Muscle layer of duodenum (tissue), 2 donors: Measurements from ENCODE around the gene CIROP.

Source experiments
- H3K27ac ChIP-seq: one replicate; pipeline ENCODE4 v1.7.0; 2013; ENCODE audit warnings: mild to moderate bottlenecking, low read length
- H3K27me3 ChIP-seq: one replicate; pipeline ENCODE4 v1.7.0; 2013; ENCODE audit warnings: low read depth, mild to moderate bottlenecking, control low read depth, low read length
- H3K36me3 ChIP-seq, 2 donors: one replicate each; pipeline ENCODE4 v1.7.0; 2013; ENCODE audit warnings: low read length in 2 of 2, control low read depth in 1 of 2, mild to moderate bottlenecking in 1 of 2; ENCODE audit not compliant: insufficient read depth in 2 of 2, control insufficient read depth in 1 of 2
- H3K4me1 ChIP-seq, 2 donors: one replicate each; pipeline ENCODE4 v1.7.0; 2013; ENCODE audit warnings: low read length in 2 of 2, mild to moderate bottlenecking in 2 of 2, control low read depth in 1 of 2, moderate library complexity in 1 of 2; ENCODE audit not compliant: insufficient read depth in 2 of 2, control insufficient read depth in 1 of 2
- H3K4me3 ChIP-seq, 2 donors: one replicate each; pipeline ENCODE4 v1.7.0; 2013; ENCODE audit warnings: low read length in 2 of 2, low read depth in 1 of 2, mild to moderate bottlenecking in 1 of 2
- H3K9me3 ChIP-seq, 2 donors: one replicate each; pipeline ENCODE4 v1.7.0; 2013; ENCODE audit warnings: low read length in 2 of 2, control low read depth in 1 of 2, mild to moderate bottlenecking in 1 of 2; ENCODE audit not compliant: control insufficient read depth in 1 of 2
- donor health status: healthy.

The CIROP gene

DNA sequence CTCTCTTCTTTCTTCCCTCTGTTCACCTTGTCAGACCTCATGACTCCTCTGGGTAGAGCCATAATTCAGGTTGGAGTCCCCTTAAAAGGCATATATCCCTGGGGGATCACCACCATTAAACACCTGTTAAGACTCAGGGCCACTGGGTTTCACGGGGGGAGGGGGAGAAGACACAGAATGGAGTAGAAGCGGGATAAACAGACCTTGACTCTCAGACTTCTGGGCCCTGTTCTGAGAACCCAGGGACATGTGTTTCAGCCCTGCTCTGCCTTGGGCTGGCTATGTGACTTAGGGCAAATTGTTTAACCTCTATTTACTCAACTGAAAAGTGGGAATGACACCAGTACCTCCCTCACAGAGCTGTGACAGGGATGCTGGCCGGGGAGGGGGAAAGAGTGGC lies 52.1 kb downstream of the CIROP start:
- H3K36me3 ChIP-seq = no peaks in the 10 kb centered on the region
- no peaks in the 10 kb centered on the region for H3K27me3 ChIP-seq
- no peaks in the 10 kb centered on the region for H3K9me3 ChIP-seq
- H3K4me3 ChIP-seq = no peak overlapping the region
- H3K4me1 ChIP-seq = peaks cover 9 to 20% of the 10 kb centered on the region in 2 donors
- no peak overlapping the region for H3K27ac ChIP-seq

DNA sequence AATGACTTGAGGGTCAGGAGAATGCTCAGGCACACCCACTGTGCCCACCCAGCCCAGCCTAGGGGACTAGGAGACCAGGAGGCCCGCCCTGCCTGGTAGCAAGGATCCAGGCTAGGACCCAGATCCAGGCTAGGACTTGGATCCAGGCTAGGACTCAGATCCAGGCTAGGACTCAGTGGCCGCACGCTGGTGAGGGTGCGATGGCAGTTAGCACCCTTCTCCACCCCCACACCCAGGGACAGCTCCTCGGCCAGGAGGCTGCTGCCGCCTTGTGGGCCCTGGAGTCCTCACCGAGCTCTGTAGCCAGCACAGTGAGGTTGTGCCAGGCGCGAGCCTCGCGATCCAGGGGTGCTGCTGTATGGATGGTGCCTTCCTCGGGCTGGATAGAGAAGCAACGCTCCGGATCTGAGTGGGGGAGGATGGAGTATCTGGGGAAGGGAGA lies 52.6 kb downstream of the CIROP start:
- H3K36me3 ChIP-seq = no peaks in the 10 kb centered on the region
- no peak overlapping the region for H3K4me3 ChIP-seq
- no peaks in the 10 kb centered on the region for H3K27me3 ChIP-seq
- H3K9me3 ChIP-seq = no peaks in the 10 kb centered on the region
- H3K4me1 ChIP-seq = peaks cover 9 to 19% of the 10 kb centered on the region in 2 donors
- no peak overlapping the region for H3K27ac ChIP-seq

- peaks cover 4 to 11% of the 10 kb centered on the region in 2 donors for H3K4me1 ChIP-seq
- no peaks in the 10 kb centered on the region for H3K36me3 ChIP-seq
- no peak overlapping the region for H3K27ac ChIP-seq
- H3K27me3 ChIP-seq = no peaks in the 10 kb centered on the region
- no peak overlapping the region for H3K4me3 ChIP-seq
- H3K9me3 ChIP-seq = no peaks in the 10 kb centered on the region
These were observed 53.4 kb downstream of the CIROP start for GRCh38 chr14:23051141-23052057.
